Tibial artery (tissue), 4 donors: Measurements from ENCODE around the gene INPP5A.
A peak's percentile ranks its signal among the peaks of the same experiment; 100 is the strongest.

ENCODE experiments used
- DNase-seq, 2 donors: peaks; one replicate each; pipeline ENCODE4 v3.0.0-alpha.2; 2019
- H3K27ac ChIP-seq, 2 donors: fragments of 200-600 bp; sonication (generic) in 1 of 2; 1 replicate in 1 of 2; 2 replicates in 1 of 2; pipeline ENCODE4 v1.5.1; 2018 to 2019; ENCODE audit warnings: mild to moderate bottlenecking in 1 of 2
- H3K27me3 ChIP-seq, 2 donors: fragments of 200-600 bp; sonication (generic) in 1 of 2; one replicate each; pipeline versions ENCODE4 v1.5.1 to v1.6.0; 2016 to 2019
- H3K36me3 ChIP-seq, 3 donors: fragments of 200-600 bp; sonication (generic) in 2 of 3; one replicate each; pipeline ENCODE4 v1.5.1; 2016 to 2019; ENCODE audit warnings: mild to moderate bottlenecking in 2 of 3
- H3K4me1 ChIP-seq, 4 donors: fragments of 200-600 bp; sonication (generic) in 2 of 4; 1 replicate in 3 of 4; 2 replicates in 1 of 4; pipeline ENCODE4 v1.5.1; 2016 to 2019
- H3K4me3 ChIP-seq, 2 donors: fragments of 200-600 bp; sonication (generic) in 1 of 2; 1 replicate in 1 of 2; 2 replicates in 1 of 2; pipeline ENCODE4 v1.5.1; 2018 to 2019; ENCODE audit warnings: mild to moderate bottlenecking in 2 of 2
- H3K9me3 ChIP-seq, 3 donors: fragments of 200-600 bp; sonication (generic) in 1 of 3; one replicate each; pipeline ENCODE4 v1.5.1; 2016 to 2019
- intact Hi-C: fragments of 100-400 bp; cut with DNase I; formaldehyde crosslinking; loops from one replicate; pipeline ENCODE4 v1.15.0; 2023; ENCODE audit warnings: low total_unique reads
- TF ChIP-seq, protein P1 (sequence below), 2 experiments: fragments of 200-600 bp in 1 of 2; fragments of 450-650 bp in 1 of 2; IDR thresholded peaks; one replicate each; pipeline ENCODE4 v1.5.1; 2017 to 2019; ENCODE audit warnings: antibody characterized with exemption in 2 of 2, mild to moderate bottlenecking in 1 of 2, moderate library complexity in 1 of 2

The INPP5A gene

DNA sequence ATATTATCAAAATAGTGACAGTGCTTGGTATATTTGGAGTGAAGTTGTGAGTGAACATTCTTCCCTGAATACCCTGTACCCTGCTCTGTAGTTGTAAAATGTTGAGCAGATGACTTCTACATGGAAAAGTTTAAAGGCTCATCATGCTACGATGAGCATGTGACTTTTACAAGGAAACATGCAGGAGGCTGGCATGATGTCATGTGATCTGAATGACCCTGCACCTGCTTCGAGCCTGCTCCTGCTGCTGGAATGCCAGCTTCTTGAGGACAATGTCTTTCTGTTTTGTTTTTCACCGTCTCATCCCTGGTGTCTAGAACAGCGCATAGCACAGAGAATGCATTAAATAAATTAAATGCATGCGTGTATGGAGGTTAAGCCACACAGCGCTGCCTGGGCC lies 5.4 kb upstream of the INPP5A start:
- H3K36me3 ChIP-seq, result no peaks in the 10 kb centered on the region
- no peak overlapping the region for H3K27ac ChIP-seq
- H3K27me3 ChIP-seq, result no peaks in the 10 kb centered on the region
- TF ChIP-seq, protein P1, sequence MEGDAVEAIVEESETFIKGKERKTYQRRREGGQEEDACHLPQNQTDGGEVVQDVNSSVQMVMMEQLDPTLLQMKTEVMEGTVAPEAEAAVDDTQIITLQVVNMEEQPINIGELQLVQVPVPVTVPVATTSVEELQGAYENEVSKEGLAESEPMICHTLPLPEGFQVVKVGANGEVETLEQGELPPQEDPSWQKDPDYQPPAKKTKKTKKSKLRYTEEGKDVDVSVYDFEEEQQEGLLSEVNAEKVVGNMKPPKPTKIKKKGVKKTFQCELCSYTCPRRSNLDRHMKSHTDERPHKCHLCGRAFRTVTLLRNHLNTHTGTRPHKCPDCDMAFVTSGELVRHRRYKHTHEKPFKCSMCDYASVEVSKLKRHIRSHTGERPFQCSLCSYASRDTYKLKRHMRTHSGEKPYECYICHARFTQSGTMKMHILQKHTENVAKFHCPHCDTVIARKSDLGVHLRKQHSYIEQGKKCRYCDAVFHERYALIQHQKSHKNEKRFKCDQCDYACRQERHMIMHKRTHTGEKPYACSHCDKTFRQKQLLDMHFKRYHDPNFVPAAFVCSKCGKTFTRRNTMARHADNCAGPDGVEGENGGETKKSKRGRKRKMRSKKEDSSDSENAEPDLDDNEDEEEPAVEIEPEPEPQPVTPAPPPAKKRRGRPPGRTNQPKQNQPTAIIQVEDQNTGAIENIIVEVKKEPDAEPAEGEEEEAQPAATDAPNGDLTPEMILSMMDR (IDR thresholded peaks at IDR 0.05), result no peak
- intact Hi-C loops, result loop anchor here (5.0 kb wide), 1 partner anchor 150 kb away; no protein-coding TSS in a partner anchor
- H3K4me3 ChIP-seq, result no peak overlapping the region
- peaks cover 0 to 15% (median 11%) of the 10 kb centered on the region in 4 donors for H3K4me1 ChIP-seq
- DNase-seq, result no peak
- peaks cover 0 to 6% (median 0%) of the 10 kb centered on the region in 3 donors for H3K9me3 ChIP-seq

DNA sequence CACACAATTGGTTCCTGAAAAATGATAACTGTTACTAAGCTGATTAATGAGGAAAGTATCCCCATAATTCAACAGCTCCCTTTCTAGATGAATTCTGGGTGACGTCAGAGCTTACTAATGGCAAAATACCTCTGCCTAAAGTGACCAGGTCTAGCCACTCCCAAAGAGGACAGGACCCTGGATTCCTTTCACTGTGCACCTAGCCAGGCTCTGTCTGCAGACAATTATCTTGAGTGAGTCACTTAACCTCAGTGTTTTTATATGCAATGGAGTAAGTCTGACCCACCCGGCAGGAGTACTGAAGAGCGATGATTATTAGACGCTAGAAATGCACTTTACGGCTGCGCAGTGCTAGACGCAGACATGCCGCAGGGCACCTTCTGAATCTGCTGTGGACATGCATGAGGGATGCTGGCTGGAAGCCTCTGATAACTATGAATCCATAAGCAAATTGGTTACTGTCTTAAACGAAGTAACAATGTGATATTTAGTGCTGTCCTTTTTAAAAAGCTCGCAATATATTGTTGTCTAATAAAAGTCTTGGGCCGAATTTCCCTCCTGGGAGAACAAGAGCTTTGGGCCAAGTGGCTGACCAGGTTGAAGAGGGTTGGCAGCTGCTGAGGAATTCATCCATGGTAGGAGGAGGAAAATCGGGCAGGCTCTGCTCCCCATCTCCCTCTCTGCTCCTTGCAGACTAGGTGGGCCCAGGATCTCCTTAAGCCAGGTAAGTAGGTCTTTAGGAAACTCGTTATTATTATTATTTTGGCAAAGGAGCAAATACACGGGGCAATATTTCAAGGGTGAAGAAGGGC lies 4.6 kb upstream of the INPP5A start:
- no peak for DNase-seq
- H3K4me3 ChIP-seq, result no peak overlapping the region
- no peak overlapping the region for H3K27ac ChIP-seq

DNA sequence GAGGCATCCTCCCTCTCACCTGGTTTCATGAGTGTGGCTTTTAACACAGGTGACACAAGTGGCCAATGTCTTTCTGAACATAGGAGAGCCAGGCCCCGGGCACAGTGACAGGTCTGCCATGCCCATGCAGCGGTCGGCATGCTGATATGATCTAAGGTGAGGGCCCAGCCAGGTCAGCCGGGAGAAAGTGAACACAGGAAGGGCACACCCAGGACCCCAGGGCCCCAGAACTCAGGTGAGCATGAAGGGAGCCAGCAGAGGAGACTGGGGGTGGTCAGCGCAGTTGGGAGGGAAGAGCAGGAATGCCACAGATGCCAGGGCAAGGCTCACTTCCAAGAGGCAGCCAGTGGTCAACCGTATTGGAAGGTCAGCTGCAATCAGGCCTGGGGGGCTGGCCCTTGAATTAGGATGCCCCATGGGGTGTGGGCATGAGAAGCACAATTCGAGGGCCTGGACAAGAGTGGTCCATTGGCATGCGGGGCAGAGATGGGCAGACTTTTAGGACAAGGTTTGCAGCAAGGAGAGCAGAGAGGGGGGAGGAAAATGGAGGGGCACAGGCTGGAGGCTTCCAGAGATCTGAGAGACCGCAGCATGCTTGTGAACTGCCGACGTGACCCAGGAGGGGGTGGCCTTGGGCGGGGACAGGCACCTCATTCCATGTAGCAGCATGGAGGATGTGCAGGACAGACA lies 3.9 kb upstream of the INPP5A start:
- Histone ChIP-seq H3K27me3 (no peaks in the 10 kb centered on the region), H3K9me3 (peaks cover 0 to 6% (median 0%) of the 10 kb centered on the region in 3 donors), H3K36me3 (no peaks in the 10 kb centered on the region), H3K4me3 (no peak overlapping the region), H3K27ac (no peak overlapping the region), H3K4me1 (peaks cover 0 to 21% (median 16%) of the 10 kb centered on the region in 4 donors)
- intact Hi-C loops, result loop anchor here (5.0 kb wide), 1 partner anchor 151 kb away; no protein-coding TSS in a partner anchor
- TF ChIP-seq, protein P1 (IDR thresholded peaks at IDR 0.05), result no peak
- DNase-seq, result peak; percentile 13 to 54

More for the DNA sequence above, 4.6 kb upstream of the INPP5A start:
- Histone ChIP-seq H3K9me3 (peaks cover 0 to 6% (median 0%) of the 10 kb centered on the region in 3 donors), H3K36me3 (no peaks in the 10 kb centered on the region), H3K4me1 (peaks cover 0 to 15% (median 11%) of the 10 kb centered on the region in 4 donors), H3K27me3 (no peaks in the 10 kb centered on the region)
- intact Hi-C loops, result loop anchor here (5.0 kb wide), 1 partner anchor 151 kb away; no protein-coding TSS in a partner anchor
- TF ChIP-seq, protein P1 (IDR thresholded peaks at IDR 0.05), result no peak

DNA sequence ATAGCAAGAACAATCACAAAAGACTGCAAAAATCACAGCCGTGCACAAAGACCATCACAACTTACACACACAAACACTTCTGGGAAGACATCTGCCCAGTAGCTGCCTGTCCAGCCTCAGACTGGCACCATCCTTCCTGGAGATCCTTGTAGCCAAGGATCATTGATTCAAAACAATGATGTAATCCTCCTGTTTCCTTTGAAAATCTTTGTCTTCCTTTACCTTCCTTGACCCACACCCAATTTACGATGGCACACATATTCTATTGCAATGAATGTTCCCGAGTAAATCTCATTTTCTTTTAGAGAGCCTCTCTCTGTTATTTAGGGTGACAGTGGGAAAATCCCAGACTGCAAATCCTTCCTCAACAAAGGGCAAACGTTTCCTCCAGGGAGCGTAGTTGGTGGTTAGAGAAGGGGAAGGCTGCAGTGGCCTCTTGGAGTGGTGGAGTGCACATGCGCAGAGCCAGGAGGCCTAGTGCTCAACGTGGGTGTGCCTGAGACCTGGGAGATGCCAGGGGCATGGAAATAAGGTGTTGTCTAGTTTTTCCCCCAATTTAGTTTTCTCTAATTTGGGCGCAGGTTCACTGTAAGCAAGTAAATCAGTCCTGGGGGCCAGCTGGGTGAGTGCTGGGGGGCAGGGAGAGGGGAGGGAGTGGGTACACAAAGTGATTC lies 3.1 kb upstream of the INPP5A start:
- Histone ChIP-seq H3K4me3 (no peak overlapping the region), H3K27me3 (no peaks in the 10 kb centered on the region), H3K36me3 (no peaks in the 10 kb centered on the region), H3K27ac (no peak overlapping the region), H3K4me1 (peaks cover 0 to 29% (median 23%) of the 10 kb centered on the region in 4 donors), H3K9me3 (peaks cover 0 to 6% (median 0%) of the 10 kb centered on the region in 3 donors)
- intact Hi-C loops, result loop anchor here (5.0 kb wide), 3 partner anchors 43 to 152 kb away; no protein-coding TSS in a partner anchor
- DNase-seq, result no peak
- TF ChIP-seq, protein P1 (IDR thresholded peaks at IDR 0.05), result no peak

DNA sequence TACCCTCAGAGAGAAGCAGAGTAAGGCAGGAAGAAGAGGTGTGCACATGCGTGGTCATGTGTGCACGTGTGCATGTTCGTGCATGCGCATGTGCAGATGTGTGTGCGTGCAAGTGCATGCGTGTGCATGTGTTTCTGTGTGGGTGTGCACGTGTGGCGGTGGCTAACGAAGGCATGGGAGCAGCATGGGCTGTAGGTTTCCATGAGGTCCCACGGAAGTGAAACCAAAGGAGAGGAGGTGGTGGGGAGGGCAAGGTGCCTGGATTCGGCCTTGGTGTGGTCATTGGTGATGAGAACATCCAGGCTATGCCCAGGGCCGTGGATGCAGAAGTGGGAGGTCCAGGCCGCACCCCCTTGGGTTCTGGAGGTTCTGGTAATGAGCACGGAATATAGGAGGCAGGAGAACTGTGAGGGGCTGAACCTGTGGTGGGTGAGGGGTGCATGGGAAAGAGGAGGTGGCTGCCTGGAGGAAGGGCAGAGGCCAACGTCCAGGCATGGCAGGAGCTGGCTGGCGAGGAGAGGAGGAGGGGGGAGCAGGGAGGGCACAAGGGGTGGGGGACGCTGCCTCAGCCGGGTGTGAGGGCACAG lies 2.4 kb upstream of the INPP5A start:
- intact Hi-C loops, result loop anchor here (5.0 kb wide), 2 partner anchors 42 to 102 kb away; no protein-coding TSS in a partner anchor
- Histone ChIP-seq H3K27me3 (no peaks in the 10 kb centered on the region), H3K9me3 (peaks cover 0 to 6% (median 0%) of the 10 kb centered on the region in 3 donors), H3K4me1 (peaks cover 0 to 34% (median 27%) of the 10 kb centered on the region in 4 donors), H3K4me3 (no peak overlapping the region), H3K27ac (no peak overlapping the region), H3K36me3 (no peaks in the 10 kb centered on the region)
- TF ChIP-seq, protein P1 (IDR thresholded peaks at IDR 0.05), result no peak
- DNase-seq, result peak; percentile 10 to 62
